ENCODE results near the gene NEK7.

Gene NEK7

GRCh38 chr1:198270273-198270828, 113.6 kb downstream of the NEK7 start:
- Mint-ChIP-seq H3K4me1 (ENCODE audit: low read depth) (peaks cover 3% of the 10 kb centered on the region), H3K9me3 (no peaks in the 10 kb centered on the region), H3K36me3 (ENCODE audit: low read depth) (peaks cover 5% of the 10 kb centered on the region), H3K4me3 (no peak overlapping the region), H3K27ac (no peak overlapping the region), H3K27me3 (no peaks in the 10 kb centered on the region)
- intact Hi-C loops (cut with micrococcal nuclease), result no loop called here

- Mint-ChIP-seq H3K9me3 (no peaks in the 10 kb centered on the region), H3K27ac (no peak overlapping the region), H3K36me3 (ENCODE audit: low read depth) (peaks cover 5% of the 10 kb centered on the region), H3K4me1 (ENCODE audit: low read depth) (no peaks in the 10 kb centered on the region), H3K27me3 (no peaks in the 10 kb centered on the region), H3K4me3 (no peak overlapping the region)
- intact Hi-C loops (cut with micrococcal nuclease), result no loop called here
These were observed 114.7 kb downstream of the NEK7 start for GRCh38 chr1:198271467-198271866.

- intact Hi-C loops (cut with micrococcal nuclease), result no loop called here
- Mint-ChIP-seq H3K4me3 (no peak overlapping the region), H3K36me3 (ENCODE audit: low read depth) (peaks cover 5% of the 10 kb centered on the region), H3K4me1 (ENCODE audit: low read depth) (no peaks in the 10 kb centered on the region), H3K27ac (no peak overlapping the region), H3K9me3 (no peaks in the 10 kb centered on the region), H3K27me3 (no peaks in the 10 kb centered on the region)
These were observed 115.7 kb downstream of the NEK7 start for GRCh38 chr1:198272492-198272891.

- intact Hi-C loops (cut with micrococcal nuclease), result no loop called here
- H3K4me1 Mint-ChIP-seq (ENCODE audit: low read depth), result no peaks in the 10 kb centered on the region
- H3K4me3 Mint-ChIP-seq, result no peak overlapping the region
- no peaks in the 10 kb centered on the region for H3K9me3 Mint-ChIP-seq
- H3K27ac Mint-ChIP-seq, result no peak overlapping the region
- H3K27me3 Mint-ChIP-seq, result no peaks in the 10 kb centered on the region
- peaks cover 5% of the 10 kb centered on the region for H3K36me3 Mint-ChIP-seq (ENCODE audit: low read depth)
These were observed 117.0 kb downstream of the NEK7 start for GRCh38 chr1:198273748-198274295.

GRCh38 chr1:198275597-198275996, 118.8 kb downstream of the NEK7 start:
- no peak overlapping the region for H3K4me3 Mint-ChIP-seq
- intact Hi-C loops (cut with micrococcal nuclease), result no loop called here

GRCh38 chr1:198276241-198276640, 119.4 kb downstream of the NEK7 start:
- Mint-ChIP-seq H3K27ac (no peak overlapping the region), H3K4me1 (ENCODE audit: low read depth) (no peaks in the 10 kb centered on the region), H3K27me3 (no peaks in the 10 kb centered on the region), H3K9me3 (no peaks in the 10 kb centered on the region), H3K36me3 (ENCODE audit: low read depth) (no peaks in the 10 kb centered on the region), H3K4me3 (no peak overlapping the region)
- intact Hi-C loops (cut with micrococcal nuclease), result no loop called here

More at GRCh38 chr1:198275597-198275996, 118.8 kb downstream of the NEK7 start:
- Mint-ChIP-seq H3K4me1 (ENCODE audit: low read depth) (no peaks in the 10 kb centered on the region), H3K36me3 (ENCODE audit: low read depth) (peaks cover 5% of the 10 kb centered on the region), H3K27ac (no peak overlapping the region), H3K9me3 (no peaks in the 10 kb centered on the region), H3K27me3 (no peaks in the 10 kb centered on the region)

GRCh38 chr1:198278943-198279342, 122.1 kb downstream of the NEK7 start:
- Mint-ChIP-seq H3K36me3 (ENCODE audit: low read depth) (peaks cover 19% of the 10 kb centered on the region), H3K4me1 (ENCODE audit: low read depth) (no peaks in the 10 kb centered on the region), H3K27me3 (no peaks in the 10 kb centered on the region), H3K4me3 (no peak overlapping the region), H3K27ac (no peak overlapping the region), H3K9me3 (no peaks in the 10 kb centered on the region)
- intact Hi-C loops (cut with micrococcal nuclease), result no loop called here

GRCh38 chr1:198280080-198280479, 123.3 kb downstream of the NEK7 start:
- Mint-ChIP-seq H3K9me3 (no peaks in the 10 kb centered on the region), H3K4me1 (ENCODE audit: low read depth) (no peaks in the 10 kb centered on the region), H3K36me3 (ENCODE audit: low read depth) (peaks cover 19% of the 10 kb centered on the region), H3K27ac (no peak overlapping the region), H3K27me3 (no peaks in the 10 kb centered on the region), H3K4me3 (no peak overlapping the region)
- intact Hi-C loops (cut with micrococcal nuclease), result no loop called here

GRCh38 chr1:198281911-198282310, 125.1 kb downstream of the NEK7 start:
- intact Hi-C loops (cut with micrococcal nuclease), result no loop called here
- Mint-ChIP-seq H3K4me3 (no peak overlapping the region), H3K27ac (no peak overlapping the region), H3K36me3 (ENCODE audit: low read depth) (peaks cover 29% of the 10 kb centered on the region), H3K27me3 (no peaks in the 10 kb centered on the region), H3K9me3 (no peaks in the 10 kb centered on the region), H3K4me1 (ENCODE audit: low read depth) (no peaks in the 10 kb centered on the region)

GRCh38 chr1:198283222-198283621, 126.4 kb downstream of the NEK7 start:
- no peak overlapping the region for H3K27ac Mint-ChIP-seq
- no peak overlapping the region for H3K4me3 Mint-ChIP-seq
- H3K4me1 Mint-ChIP-seq (ENCODE audit: low read depth), result no peaks in the 10 kb centered on the region
- H3K36me3 Mint-ChIP-seq (ENCODE audit: low read depth), result peaks cover 35% of the 10 kb centered on the region
- intact Hi-C loops (cut with micrococcal nuclease), result no loop called here
- H3K27me3 Mint-ChIP-seq, result no peaks in the 10 kb centered on the region
- H3K9me3 Mint-ChIP-seq, result no peaks in the 10 kb centered on the region

GRCh38 chr1:198287916-198288315, 131.1 kb downstream of the NEK7 start:
- Mint-ChIP-seq H3K9me3 (no peaks in the 10 kb centered on the region), H3K27me3 (no peaks in the 10 kb centered on the region), H3K36me3 (ENCODE audit: low read depth) (peaks cover 34% of the 10 kb centered on the region), H3K27ac (no peak overlapping the region), H3K4me1 (ENCODE audit: low read depth) (no peaks in the 10 kb centered on the region), H3K4me3 (no peak overlapping the region)
- intact Hi-C loops (cut with micrococcal nuclease), result no loop called here

- intact Hi-C loops (cut with micrococcal nuclease), result loop anchor here (10.0 kb wide), 1 partner anchor 405 kb away; no protein-coding TSS in a partner anchor
- Mint-ChIP-seq H3K4me1 (ENCODE audit: low read depth) (no peaks in the 10 kb centered on the region), H3K27ac (no peak overlapping the region), H3K9me3 (no peaks in the 10 kb centered on the region), H3K27me3 (no peaks in the 10 kb centered on the region), H3K4me3 (no peak overlapping the region), H3K36me3 (ENCODE audit: low read depth) (peaks cover 32% of the 10 kb centered on the region)
These were observed 133.4 kb downstream of the NEK7 start for GRCh38 chr1:198290089-198290683.

- no peaks in the 10 kb centered on the region for H3K4me1 Mint-ChIP-seq (ENCODE audit: low read depth)
- no peak overlapping the region for H3K4me3 Mint-ChIP-seq
- intact Hi-C loops (cut with micrococcal nuclease), result loop anchor here (10.0 kb wide), 1 partner anchor 404 kb away; no protein-coding TSS in a partner anchor
- H3K27me3 Mint-ChIP-seq, result no peaks in the 10 kb centered on the region
- no peaks in the 10 kb centered on the region for H3K9me3 Mint-ChIP-seq
- H3K27ac Mint-ChIP-seq, result no peak overlapping the region
- H3K36me3 Mint-ChIP-seq (ENCODE audit: low read depth), result peaks cover 38% of the 10 kb centered on the region
These were observed 134.2 kb downstream of the NEK7 start for GRCh38 chr1:198291036-198291435.

GRCh38 chr1:198291924-198292323, 135.1 kb downstream of the NEK7 start:
- intact Hi-C loops (cut with micrococcal nuclease), result loop anchor here (10.0 kb wide), 1 partner anchor 403 kb away; no protein-coding TSS in a partner anchor
- H3K27me3 Mint-ChIP-seq, result no peaks in the 10 kb centered on the region
- H3K4me1 Mint-ChIP-seq (ENCODE audit: low read depth), result no peaks in the 10 kb centered on the region
- no peaks in the 10 kb centered on the region for H3K9me3 Mint-ChIP-seq
- H3K4me3 Mint-ChIP-seq, result no peak overlapping the region
- peaks cover 30% of the 10 kb centered on the region for H3K36me3 Mint-ChIP-seq (ENCODE audit: low read depth)
- H3K27ac Mint-ChIP-seq, result no peak overlapping the region
